K562 (cell line): Measurements from ENCODE around the gene FHL1. TPM values are rescaled to one million over a fixed set of nuclear protein-coding genes. Genes with fewer than 3 reads are reported as not detected.

Source experiments
- ATAC-seq: fragments of 200-7000 bp; cut with Tn5 transposase; 3 replicates; pipeline ENCODE4 v1.9.1; 2020; ENCODE audit warnings: moderate library complexity
- BruUV-seq: library from RNA; stranded (reverse); fragments of 400-500 nt; replicated peaks from 2 replicates; lab custom pipeline; 2021; lab: Mats Ljungman, UMichigan
- CTCF ChIA-PET: fragments of 300-600 bp; formaldehyde crosslinking; extraction: SDS; loops from one replicate; lab custom pipeline; 2021; ENCODE audit warnings: low intra/inter-chr PET ratio; lab: Yijun Ruan, JAX
- POLR2A ChIA-PET: fragments of 300-600, 350-650 bp; sonication (Branson Sonifier 250); formaldehyde crosslinking; extraction: SDS; loops from one replicate; lab custom pipeline; 2021; ENCODE audit warnings: antibody characterized with exemption, inconsistent platforms; lab: Yijun Ruan, JAX
- DNase-seq, 4 experiments: peaks; one replicate each; pipeline versions ENCODE4 v3.0.0 to v3.0.0-alpha.2; 2011 to 2018; ENCODE audit warnings: low spot score in 3 of 4, mixed read lengths in 3 of 4; ENCODE audit errors: extremely low read depth in 1 of 4
- FAIRE-seq: peaks from 2 replicates; lab custom pipeline; 2011; peaks lifted over from hg19 to GRCh38; lab: Jason Lieb, UNC
- H2AFZ ChIP-seq: 2 replicates; pipeline ENCODE4 v1.6.0; 2011; ENCODE audit warnings: low read depth, low read length, control low read depth, inconsistent platforms
- H3K27ac ChIP-seq: fragments of 200-600 bp; 3 replicates; pipeline ENCODE4 v1.8.0; 2011; ENCODE audit warnings: low read depth, mild to moderate bottlenecking, control low read depth, inconsistent platforms, low read length, moderate library complexity, mixed read lengths; ENCODE audit errors: extremely low read depth
- H3K27me3 ChIP-seq, 2 experiments: fragments of 300-600 bp in 1 of 2; 2 replicates in 1 of 2; 3 replicates in 1 of 2; pipeline versions ENCODE4 v1.6.0 to v1.8.0; 2011; ENCODE audit warnings: inconsistent platforms in 2 of 2, low read length in 2 of 2, mild to moderate bottlenecking in 1 of 2, mixed read lengths in 1 of 2, moderate library complexity in 1 of 2; ENCODE audit not compliant: control insufficient read depth in 2 of 2, insufficient read depth in 2 of 2
- H3K36me3 ChIP-seq: fragments of 300-600 bp; 3 replicates; pipeline ENCODE4 v1.8.0; 2011; ENCODE audit warnings: mild to moderate bottlenecking, low read length, inconsistent platforms; ENCODE audit not compliant: control insufficient read depth, insufficient read depth
- H3K4me1 ChIP-seq, 2 experiments: fragments of 200-600 bp in 1 of 2; replicated peaks in 1 of 2; 2 replicates in 1 of 2; 3 replicates in 1 of 2; pipeline versions ENCODE4 v1.5.1 to v1.8.0; 2011; ENCODE audit warnings: inconsistent platforms in 2 of 2, low read length in 2 of 2, mild to moderate bottlenecking in 1 of 2, mixed read lengths in 1 of 2, moderate library complexity in 1 of 2; ENCODE audit not compliant: control insufficient read depth in 2 of 2, insufficient read depth in 2 of 2
- H3K4me2 ChIP-seq: 2 replicates; pipeline ENCODE4 v1.6.1; 2011; ENCODE audit warnings: low read length, control low read depth, inconsistent platforms, mixed read lengths; ENCODE audit not compliant: insufficient read depth
- H3K4me3 ChIP-seq: fragments of 200-600 bp; sonication (generic), shearing (Covaris generic); 2 replicates; pipeline ENCODE4 v1.5.1; 2016; ENCODE audit warnings: control low read depth, inconsistent platforms
- H3K79me2 ChIP-seq: fragments of 200-600 bp; 3 replicates; pipeline ENCODE4 v1.8.0; 2011; ENCODE audit warnings: low read length, inconsistent platforms; ENCODE audit not compliant: control insufficient read depth, insufficient read depth
- H3K9ac ChIP-seq, 2 experiments: 2 replicates each; pipeline versions ENCODE4 v1.6.0 to v1.6.1; 2011; ENCODE audit warnings: low read depth in 2 of 2, low read length in 2 of 2, control low read depth in 1 of 2, inconsistent platforms in 1 of 2, mild to moderate bottlenecking in 1 of 2, mixed read lengths in 1 of 2; ENCODE audit not compliant: insufficient read depth in 1 of 2
- H3K9me1 ChIP-seq: one replicate; pipeline ENCODE4 v1.6.0; 2011; ENCODE audit warnings: inconsistent platforms, mild to moderate bottlenecking, low read length, moderate library complexity; ENCODE audit not compliant: control insufficient read depth, insufficient read depth
- H3K9me3 ChIP-seq: replicated peaks from 2 replicates; pipeline ENCODE4 v1.5.1; 2011; ENCODE audit warnings: low read depth, low read length, inconsistent platforms; ENCODE audit not compliant: control insufficient read depth, insufficient read depth
- H4K20me1 ChIP-seq: replicated peaks from 2 replicates; pipeline ENCODE4 v1.6.1; 2011; ENCODE audit warnings: low read length, inconsistent platforms, mixed read lengths; ENCODE audit not compliant: control insufficient read depth, insufficient read depth
- ARID2 ChIP-seq: fragments of 450-650 bp; IDR thresholded peaks from 2 replicates; pipeline ENCODE4 v1.6.1; 2017; ENCODE audit warnings: antibody characterized with exemption, mild to moderate bottlenecking
- KDM1A ChIP-seq, 2 experiments: fragments of 450-650 bp; IDR thresholded peaks; 2 replicates each; pipeline ENCODE4 v1.6.1; 2016; ENCODE audit warnings: mild to moderate bottlenecking in 2 of 2
- NCOA2 ChIP-seq, 2 experiments: fragments of 450-650 bp; IDR thresholded peaks; 2 replicates each; pipeline ENCODE4 v1.6.1; 2018; ENCODE audit warnings: mild to moderate bottlenecking in 2 of 2, moderate library complexity in 1 of 2; ENCODE audit not compliant: partially characterized antibody in 2 of 2
- NFIX ChIP-seq: fragments of 250-450 bp; sonication (Bioruptor Pico); IDR thresholded peaks from 2 replicates; pipeline ENCODE4 v1.4.0; 2020; ENCODE audit warnings: low read depth, mild to moderate bottlenecking, moderate library complexity
- SAP30 ChIP-seq: fragments of 200-600 bp; sonication (generic); IDR thresholded peaks from 2 replicates; pipeline ENCODE4 v1.6.1; 2012; ENCODE audit warnings: borderline replicate concordance, low read depth, mild to moderate bottlenecking, moderate library complexity, low read length, control low read depth, inconsistent platforms; ENCODE audit not compliant: insufficient read depth, poor library complexity, severe bottlenecking
- SUPT5H ChIP-seq: fragments of 450-650 bp; IDR thresholded peaks from 2 replicates; pipeline ENCODE4 v1.6.1; 2016
- TSC22D4 ChIP-seq: fragments of 450-650 bp; IDR thresholded peaks from 2 replicates; pipeline ENCODE4 v1.6.1; 2016; ENCODE audit warnings: missing genetic modification characterization, missing biosample characterization, control low read depth
- ZNF165 ChIP-seq: fragments of 250-450 bp; sonication (Bioruptor Pico); IDR thresholded peaks from 2 replicates; pipeline ENCODE4 v1.4.0; 2020; ENCODE audit warnings: borderline replicate concordance
- ZNF384 ChIP-seq: IDR thresholded peaks from 2 replicates; pipeline ENCODE4 v1.6.1; 2012; ENCODE audit warnings: low read depth, low read length, improper control_type of control experiment
- ZNF717 ChIP-seq: fragments of 250-450 bp; sonication (Bioruptor Pico); IDR thresholded peaks from 2 replicates; pipeline ENCODE4 v1.5.0; 2021
- WGBS: fragments of 100-300 bp; shearing (Covaris generic); methylation state at CpG from one replicate; pipeline ENCODE4 v1.1.6; 2016; ENCODE audit warnings: low coverage, mixed read lengths; ENCODE audit not compliant: insufficient coverage; ENCODE audit errors: missing lambda C conversion rate; 5-methylcytosine and 5-hydroxymethylcytosine counted together
- in situ Hi-C: fragments of 300-500 bp; cut with MboI; formaldehyde crosslinking; loops from 4 replicates; pipeline ENCODE4 v1.15.0; 2018; ENCODE audit warnings: inconsistent platforms, mixed read lengths
- intact Hi-C: fragments of 100-400 bp; cut with micrococcal nuclease; formaldehyde crosslinking; loops from 2 replicates; pipeline ENCODE4 v1.14.2; 2022
- polyA plus RNA-seq, 8 experiments: library from polyadenylated mRNA; depleted of rRNA in 4 of 8; stranded (reverse) in 5 of 8; unstranded in 3 of 8; fragments of >200 nt; fragmentation: Nextera tagmentation in 2 of 8; fragmentation: Illumina TruSeq in 1 of 8; extraction: Ambion mirVana in 2 of 8; extraction: Trizol in 1 of 8; gene quantifications; 2 replicates each; pipeline versions ENCODE4 v1.2.1 to v1.2.3, GENCODE V29; 2011 to 2014; ENCODE audit warnings: inconsistent platforms in 1 of 8, missing spikeins in 1 of 8
- total RNA-seq, 7 experiments: library from RNA; depleted of rRNA in 6 of 7; stranded (reverse); fragments of >200 nt in 6 of 7; fragmentation: Illumina TruSeq in 2 of 7; extraction: Trizol in 2 of 7; gene quantifications; 2 replicates each; pipeline versions ENCODE4 v1.2.1 to v1.2.3, GENCODE V29; 2011 to 2021; ENCODE audit warnings: low replicate concordance in 1 of 7
- TF ChIP-seq, protein P1 (sequence below): fragments of 450-650 bp; IDR thresholded peaks from 2 replicates; pipeline ENCODE4 v1.6.1; 2017; ENCODE audit warnings: antibody characterized with exemption

Gene FHL1
- total and polyA plus RNA-seq, 9 of the 15 experiments (the other 6 are each of a cell fraction or from before 2014, with no cell fraction given), result 0.03 to 3.0 (median 0.13) TPM; not detected in 1

DNA sequence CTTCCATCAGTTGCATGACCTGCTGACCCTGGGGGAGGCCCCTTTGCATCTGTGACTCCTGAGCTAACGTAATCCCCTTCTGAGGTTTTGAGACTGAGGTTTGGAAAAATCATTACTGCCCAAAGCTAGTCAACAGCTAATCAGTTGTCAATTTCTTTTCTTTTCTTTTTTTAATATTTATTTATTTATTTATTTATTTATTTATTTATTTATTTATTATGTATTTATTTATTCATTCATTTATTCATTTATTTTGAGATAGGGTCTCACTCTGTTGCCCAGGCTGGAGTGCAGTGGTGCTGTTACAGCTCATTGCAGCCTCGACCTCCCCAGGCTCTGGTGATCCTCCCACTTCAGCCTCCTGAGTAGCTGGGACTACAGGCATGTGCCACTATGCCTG, 25.1 kb upstream of the FHL1 start:
- ATAC-seq (no peak), DNase-seq (no peak), FAIRE-seq (no peak)
- H3K27ac ChIP-seq, result no peak overlapping the region
- 0% methylated on average over 2 of the region's 2 CpGs for WGBS
- H3K4me3 ChIP-seq, result no peak overlapping the region
- no peaks in the 10 kb centered on the region; the same call in 1 of the 2 replicates for H4K20me1 ChIP-seq
- no peaks in the 10 kb centered on the region for H3K36me3 ChIP-seq
- intact Hi-C loops, result no loop called here
- in situ Hi-C loops, result no loop called here
- H3K9me3 ChIP-seq, result no peaks in the 10 kb centered on the region
- H3K79me2 ChIP-seq, result no peaks in the 10 kb centered on the region
- ChIA-PET POLR2A (no interaction called here), CTCF (no interaction called here)
- no peak overlapping the region for H3K4me2 ChIP-seq
- no peaks in the 10 kb centered on the region for H3K27me3 ChIP-seq
- TF ChIP-seq ZNF165 (CRISPR knock-in tag) (no peak), NFIX (CRISPR knock-in tag) (no peak), ZNF384 (no peak), NCOA2 (IDR thresholded peaks at IDR 0.05; ENCODE audit: partially characterized antibody in 2 of 2) (no peak), TSC22D4 (tag) (no peak)
- no peaks in the 10 kb centered on the region for H3K4me1 ChIP-seq
- no TSS peak for BruUV-seq
- no peak overlapping the region for H2AFZ ChIP-seq
- no peak overlapping the region for H3K9ac ChIP-seq
- no peaks in the 10 kb centered on the region for H3K9me1 ChIP-seq

DNA sequence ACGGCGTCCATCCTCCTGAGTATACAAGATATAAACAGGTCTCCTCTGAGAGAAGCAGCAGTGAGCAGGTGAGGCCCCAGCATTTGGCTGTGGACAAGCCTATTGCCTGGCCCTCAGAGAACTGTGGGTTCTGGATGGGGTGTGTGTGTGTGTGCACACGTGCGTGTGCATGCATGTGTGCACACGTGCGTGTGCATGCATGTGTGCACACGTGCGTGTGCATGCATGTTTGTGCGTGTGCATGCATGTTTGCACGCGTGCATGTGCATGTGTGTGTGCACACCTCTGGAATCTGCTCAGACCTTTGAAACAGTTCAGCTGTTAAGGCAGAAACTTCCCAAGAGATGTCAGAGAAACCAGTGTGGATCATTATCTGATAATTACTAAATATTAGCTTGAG, 22.2 kb upstream of the FHL1 start:
- in situ Hi-C loops, result no loop called here
- TF ChIP-seq SUPT5H (no peak), SAP30 (no peak), ZNF717 (CRISPR knock-in tag) (no peak), ARID2 (peak; percentile 65; the same call in 1 of the 2 replicates), KDM1A (IDR thresholded peaks at IDR 0.05) (peak in 1 of 2 experiments; percentile 92; a peak in 2 of 4 replicates)
- TF ChIP-seq, protein P1, sequence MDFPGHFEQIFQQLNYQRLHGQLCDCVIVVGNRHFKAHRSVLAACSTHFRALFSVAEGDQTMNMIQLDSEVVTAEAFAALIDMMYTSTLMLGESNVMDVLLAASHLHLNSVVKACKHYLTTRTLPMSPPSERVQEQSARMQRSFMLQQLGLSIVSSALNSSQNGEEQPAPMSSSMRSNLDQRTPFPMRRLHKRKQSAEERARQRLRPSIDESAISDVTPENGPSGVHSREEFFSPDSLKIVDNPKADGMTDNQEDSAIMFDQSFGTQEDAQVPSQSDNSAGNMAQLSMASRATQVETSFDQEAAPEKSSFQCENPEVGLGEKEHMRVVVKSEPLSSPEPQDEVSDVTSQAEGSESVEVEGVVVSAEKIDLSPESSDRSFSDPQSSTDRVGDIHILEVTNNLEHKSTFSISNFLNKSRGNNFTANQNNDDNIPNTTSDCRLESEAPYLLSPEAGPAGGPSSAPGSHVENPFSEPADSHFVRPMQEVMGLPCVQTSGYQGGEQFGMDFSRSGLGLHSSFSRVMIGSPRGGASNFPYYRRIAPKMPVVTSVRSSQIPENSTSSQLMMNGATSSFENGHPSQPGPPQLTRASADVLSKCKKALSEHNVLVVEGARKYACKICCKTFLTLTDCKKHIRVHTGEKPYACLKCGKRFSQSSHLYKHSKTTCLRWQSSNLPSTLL, result no peak
- Histone ChIP-seq H3K36me3 (no peaks in the 10 kb centered on the region), H3K4me2 (no peak overlapping the region), H3K9me1 (no peaks in the 10 kb centered on the region), H2AFZ (no peak overlapping the region), H3K9me3 (no peaks in the 10 kb centered on the region), H3K27ac (no peak overlapping the region), H3K27me3 (no peaks in the 10 kb centered on the region), H4K20me1 (no peaks in the 10 kb centered on the region; the same call in 1 of the 2 replicates), H3K4me3 (no peak overlapping the region), H3K4me1 (no peaks in the 10 kb centered on the region), H3K79me2 (no peaks in the 10 kb centered on the region), H3K9ac (no peak overlapping the region)
- POLR2A ChIA-PET, result interaction anchor here (1.5 kb wide), 1 partner anchor 9 kb away, joined by 6 read pairs; no protein-coding TSS in a partner anchor
- BruUV-seq, result no TSS peak
- 19% methylated on average over 10 of the region's 11 CpGs for WGBS
- CTCF ChIA-PET, result no interaction called here
- intact Hi-C loops, result no loop called here
- ATAC-seq, result no peak
- DNase-seq, result no peak
- FAIRE-seq, result no peak
